Upper lobe of right lung (tissue), 1 donor: ENCODE data around the gene NCOR1. TPM values are rescaled to one million over a fixed set of nuclear protein-coding genes. Genes with fewer than 3 reads are reported as not detected.
"Not testable (repeated sequence)": the region's sequence is repeated elsewhere in the genome, so short reads cannot be mapped to it uniquely, and the experiment has no call there.

Experiments used
- ATAC-seq: fragments of 200-7000 bp; cut with Tn5 transposase; one replicate; pipeline ENCODE4 v1.9.1; 2020; ENCODE audit warnings: mild to moderate bottlenecking, moderate library complexity
- DNase-seq: peaks from one replicate; pipeline ENCODE4 v3.0.0-alpha.2; 2020
- H3K27ac ChIP-seq: fragments of 200-600 bp; one replicate; pipeline ENCODE4 v1.8.0; 2022
- H3K27me3 ChIP-seq: fragments of 200-600 bp; one replicate; pipeline ENCODE4 v1.8.0; 2022; ENCODE audit warnings: mild to moderate bottlenecking
- H3K36me3 ChIP-seq: fragments of 200-600 bp; one replicate; pipeline ENCODE4 v1.8.0; 2022
- H3K4me1 ChIP-seq: fragments of 200-600 bp; one replicate; pipeline ENCODE4 v1.8.0; 2022
- H3K4me3 ChIP-seq: fragments of 200-600 bp; one replicate; pipeline ENCODE4 v1.8.0; 2022; ENCODE audit warnings: mild to moderate bottlenecking
- H3K9me3 ChIP-seq: fragments of 200-600 bp; one replicate; pipeline ENCODE4 v1.8.0; 2022
- CTCF ChIP-seq: fragments of 200-600 bp; IDR thresholded peaks from one replicate; pipeline ENCODE4 v1.8.0; 2022; ENCODE audit warnings: antibody characterized with exemption
- intact Hi-C: fragments of 100-400 bp; cut with DNase I; formaldehyde crosslinking; loops from one replicate; pipeline ENCODE4 v1.11.0; 2022
- total RNA-seq: library from RNA; stranded (reverse); fragmentation: NEBNext Ultra II Directional; extraction: Animal tissue kit (Norgen Biotek cat#: 25700); gene quantifications from one replicate; pipeline ENCODE4 v1.2.1, GENCODE V29; 2021
- donor health status: DM: no; HTN: yes; CAD: no; lungs with severe emphysema.

The NCOR1 gene
- total RNA-seq, 1 donor from 2014 or later: 138 TPM

GRCh38 chr17:16243801-16244567, 28.6 kb upstream of the NCOR1 start:
- H3K9me3 ChIP-seq: no peaks in the 10 kb centered on the region
- intact Hi-C loops: no loop called here
- H3K27me3 ChIP-seq: no peaks in the 10 kb centered on the region
- no peaks in the 10 kb centered on the region for H3K4me1 ChIP-seq
- H3K36me3 ChIP-seq: no peaks in the 10 kb centered on the region
- no peak for DNase-seq
- TF ChIP-seq CTCF: no peak
- no peak overlapping the region for H3K4me3 ChIP-seq
- no peak for ATAC-seq
- no peak overlapping the region for H3K27ac ChIP-seq

GRCh38 chr17:16243385-16243784, 28.1 kb upstream of the NCOR1 start:
- Histone ChIP-seq H3K4me3 (no peak overlapping the region), H3K4me1 (no peaks in the 10 kb centered on the region), H3K27ac (no peak overlapping the region), H3K9me3 (no peaks in the 10 kb centered on the region), H3K36me3 (no peaks in the 10 kb centered on the region), H3K27me3 (no peaks in the 10 kb centered on the region)
- no peak for ATAC-seq
- TF ChIP-seq CTCF: no peak
- DNase-seq: no peak
- intact Hi-C loops: no loop called here

- DNase-seq: no peak
- no peak overlapping the region for H3K4me3 ChIP-seq
- ATAC-seq: no peak
Observed at GRCh38 chr17:16241906-16242399, 26.6 kb upstream of the NCOR1 start.

GRCh38 chr17:16239931-16240330, 24.6 kb upstream of the NCOR1 start:
- Histone ChIP-seq H3K27me3 (no peaks in the 10 kb centered on the region), H3K27ac (no peak overlapping the region), H3K4me3 (no peak overlapping the region), H3K4me1 (no peaks in the 10 kb centered on the region), H3K9me3 (no peaks in the 10 kb centered on the region), H3K36me3 (peaks cover 2% of the 10 kb centered on the region)
- ATAC-seq (no peak), DNase-seq (no peak)
- TF ChIP-seq CTCF: no peak
- intact Hi-C loops: no loop called here

More at GRCh38 chr17:16241906-16242399, 26.6 kb upstream of the NCOR1 start:
- intact Hi-C loops: no loop called here
- no peak for TF ChIP-seq CTCF
- Histone ChIP-seq H3K9me3 (no peaks in the 10 kb centered on the region), H3K4me1 (no peaks in the 10 kb centered on the region), H3K36me3 (no peaks in the 10 kb centered on the region), H3K27ac (no peak overlapping the region), H3K27me3 (no peaks in the 10 kb centered on the region)

- Histone ChIP-seq H3K27ac (no peak overlapping the region), H3K4me3 (no peak overlapping the region), H3K36me3 (peaks cover 12% of the 10 kb centered on the region), H3K27me3 (no peaks in the 10 kb centered on the region), H3K9me3 (no peaks in the 10 kb centered on the region), H3K4me1 (no peaks in the 10 kb centered on the region)
- no peak for DNase-seq
- TF ChIP-seq CTCF: no peak
- intact Hi-C loops: no loop called here
- no peak for ATAC-seq
Observed at GRCh38 chr17:16232391-16232790, 17.1 kb upstream of the NCOR1 start.

GRCh38 chr17:16229912-16230561, 14.7 kb upstream of the NCOR1 start:
- intact Hi-C loops, H3K9me3 ChIP-seq: not testable (repeated sequence)
- peaks cover 12% of the 10 kb centered on the region for H3K36me3 ChIP-seq

More at GRCh38 chr17:16229912-16230561, 14.7 kb upstream of the NCOR1 start:
- not testable (repeated sequence) for DNase-seq, H3K27me3 ChIP-seq, H3K27ac ChIP-seq, H3K4me1 ChIP-seq, ATAC-seq, H3K4me3 ChIP-seq
